Keratinocyte (primary cell): Measurements from ENCODE around the gene NEDD8. TPM values are rescaled to one million over a fixed set of nuclear protein-coding genes. Genes with fewer than 3 reads are reported as not detected.

ENCODE experiments used
- DNase-seq: peaks from one replicate; pipeline ENCODE4 v3.0.0-alpha.2; 2011; ENCODE audit warnings: low read depth, missing footprints, low spot score
- FAIRE-seq: peaks from 2 replicates; lab custom pipeline; 2011; peaks lifted over from hg19 to GRCh38; lab: Jason Lieb, UNC
- H2AFZ ChIP-seq: 2 replicates; pipeline ENCODE4 v1.6.0; 2012; ENCODE audit warnings: low read length, control low read depth, inconsistent platforms; ENCODE audit not compliant: control insufficient read depth
- H3K27ac ChIP-seq: 2 replicates; pipeline ENCODE4 v1.5.1; 2011; ENCODE audit warnings: low read length; ENCODE audit not compliant: control insufficient read depth, insufficient read depth
- H3K27me3 ChIP-seq: 3 replicates; pipeline ENCODE4 v1.6.0; 2011; ENCODE audit warnings: low read length; ENCODE audit not compliant: control insufficient read depth, insufficient read depth; ENCODE audit errors: extremely low read depth
- H3K36me3 ChIP-seq, 2 experiments: 2 replicates in 1 of 2; 3 replicates in 1 of 2; pipeline ENCODE4 v1.5.1; 2011; ENCODE audit warnings: low read length in 2 of 2, mild to moderate bottlenecking in 1 of 2; ENCODE audit not compliant: control insufficient read depth in 2 of 2, insufficient read depth in 2 of 2; ENCODE audit errors: extremely low read depth in 1 of 2
- H3K4me1 ChIP-seq: 3 replicates; pipeline ENCODE4 v1.5.1; 2011; ENCODE audit warnings: low read length; ENCODE audit not compliant: control insufficient read depth, insufficient read depth; ENCODE audit errors: extremely low read depth
- H3K4me2 ChIP-seq: 3 replicates; pipeline ENCODE4 v1.6.0; 2011; ENCODE audit warnings: low read depth, low read length; ENCODE audit not compliant: control insufficient read depth, insufficient read depth; ENCODE audit errors: extremely low read depth
- H3K4me3 ChIP-seq, 3 experiments: fragments of 200-600 bp in 1 of 3; sonication (generic) in 1 of 3; 2 replicates in 2 of 3; 3 replicates in 1 of 3; pipeline ENCODE4 v1.5.1; 2011 to 2016; ENCODE audit warnings: low read length in 3 of 3, mild to moderate bottlenecking in 3 of 3, control low read depth in 2 of 3, inconsistent platforms in 1 of 3, low read depth in 1 of 3, mixed read lengths in 1 of 3, mixed run types in 1 of 3, moderate library complexity in 1 of 3; ENCODE audit not compliant: control insufficient read depth in 2 of 3, insufficient read depth in 2 of 3; ENCODE audit errors: extremely low read depth in 1 of 3
- H3K79me2 ChIP-seq: 2 replicates; pipeline ENCODE4 v1.6.0; 2012; ENCODE audit warnings: low read length; ENCODE audit not compliant: control insufficient read depth, insufficient read depth
- H3K9ac ChIP-seq: 3 replicates; pipeline ENCODE4 v1.6.0; 2011; ENCODE audit warnings: low read length; ENCODE audit not compliant: control insufficient read depth, insufficient read depth; ENCODE audit errors: extremely low read depth
- H3K9me1 ChIP-seq: 3 replicates; pipeline ENCODE4 v1.6.0; 2011; ENCODE audit warnings: low read length; ENCODE audit not compliant: control insufficient read depth, insufficient read depth; ENCODE audit errors: extremely low read depth
- H3K9me3 ChIP-seq: 2 replicates; pipeline ENCODE4 v1.5.1; 2012; ENCODE audit warnings: low read depth, low read length; ENCODE audit not compliant: control insufficient read depth
- H4K20me1 ChIP-seq: 3 replicates; pipeline ENCODE4 v1.6.0; 2011; ENCODE audit warnings: low read length; ENCODE audit not compliant: control insufficient read depth, insufficient read depth; ENCODE audit errors: extremely low read depth
- EZH2 ChIP-seq: IDR thresholded peaks from one replicate; pipeline ENCODE4 v1.6.1; 2012; ENCODE audit warnings: inconsistent platforms, mild to moderate bottlenecking, low read length, moderate library complexity
- dilution Hi-C: fragments of 300-500 bp; cut with MboI; formaldehyde crosslinking; loops from one replicate; pipeline ENCODE4 v1.7.0; 2020; ENCODE audit warnings: low sequenced_read_pairs; ENCODE audit not compliant: extremely low pct_ligation_motif_present
- polyA plus RNA-seq, 5 experiments: library from polyadenylated mRNA; depleted of rRNA in 3 of 5; stranded (reverse) in 3 of 5; stranded (forward) in 1 of 5; unstranded in 1 of 5; fragments of >200 nt; gene quantifications; 1 replicate in 1 of 5; 2 replicates in 3 of 5; 3 replicates in 1 of 5; pipeline versions ENCODE4 v1.2.1 to v1.2.3, GENCODE V29; 2011 to 2012; ENCODE audit warnings: missing spikeins in 2 of 5, low read depth in 1 of 5, low replicate concordance in 1 of 5
- TF ChIP-seq, protein P1 (sequence below), 3 experiments: IDR thresholded peaks in 1 of 3; conservative IDR thresholded peaks in 1 of 3; optimal IDR thresholded peaks in 1 of 3; 2 replicates in 2 of 3; 3 replicates in 1 of 3; pipeline versions ENCODE3 to v1.5.1; 2011; ENCODE audit warnings: low read length in 3 of 3, mild to moderate bottlenecking in 3 of 3, moderate library complexity in 2 of 3, control low read depth in 1 of 3, inconsistent platforms in 1 of 3; ENCODE audit not compliant: insufficient read depth in 2 of 3; ENCODE audit errors: extremely low read depth in 1 of 3

The NEDD8 gene
- polyA plus RNA-seq, 1 donor (not counting 4 experiments of a cell fraction or from before 2014, with no cell fraction given), result 509 TPM

DNA sequence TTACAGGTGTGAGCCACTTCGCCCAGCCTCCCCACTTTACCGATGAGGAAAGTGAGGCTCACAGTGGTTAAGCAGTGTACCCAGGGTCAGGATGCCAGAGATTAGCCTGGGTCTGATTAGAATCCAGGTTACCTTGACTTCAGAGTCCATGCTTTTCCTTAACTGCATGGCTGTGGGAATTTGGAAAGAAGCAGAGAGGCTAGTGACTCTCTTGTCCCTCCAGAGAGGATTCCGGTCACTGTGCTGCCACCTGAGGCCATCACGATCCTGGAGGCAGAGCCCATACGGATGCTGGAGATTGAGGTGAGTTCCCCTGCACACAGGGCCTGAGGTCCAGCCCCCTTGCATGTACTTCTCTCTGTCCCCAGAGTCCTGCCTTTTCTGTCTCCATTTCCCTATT lies 55.6 kb downstream of the NEDD8 start:
- peaks cover 32 to 48% of the 10 kb centered on the region in 2 experiments for H3K36me3 ChIP-seq
- TF ChIP-seq EZH2, result no peak
- TF ChIP-seq, protein P1, sequence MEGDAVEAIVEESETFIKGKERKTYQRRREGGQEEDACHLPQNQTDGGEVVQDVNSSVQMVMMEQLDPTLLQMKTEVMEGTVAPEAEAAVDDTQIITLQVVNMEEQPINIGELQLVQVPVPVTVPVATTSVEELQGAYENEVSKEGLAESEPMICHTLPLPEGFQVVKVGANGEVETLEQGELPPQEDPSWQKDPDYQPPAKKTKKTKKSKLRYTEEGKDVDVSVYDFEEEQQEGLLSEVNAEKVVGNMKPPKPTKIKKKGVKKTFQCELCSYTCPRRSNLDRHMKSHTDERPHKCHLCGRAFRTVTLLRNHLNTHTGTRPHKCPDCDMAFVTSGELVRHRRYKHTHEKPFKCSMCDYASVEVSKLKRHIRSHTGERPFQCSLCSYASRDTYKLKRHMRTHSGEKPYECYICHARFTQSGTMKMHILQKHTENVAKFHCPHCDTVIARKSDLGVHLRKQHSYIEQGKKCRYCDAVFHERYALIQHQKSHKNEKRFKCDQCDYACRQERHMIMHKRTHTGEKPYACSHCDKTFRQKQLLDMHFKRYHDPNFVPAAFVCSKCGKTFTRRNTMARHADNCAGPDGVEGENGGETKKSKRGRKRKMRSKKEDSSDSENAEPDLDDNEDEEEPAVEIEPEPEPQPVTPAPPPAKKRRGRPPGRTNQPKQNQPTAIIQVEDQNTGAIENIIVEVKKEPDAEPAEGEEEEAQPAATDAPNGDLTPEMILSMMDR (optimal IDR thresholded peaks at IDR 0.05 in 1 of 3, IDR thresholded peaks at IDR 0.05 in 1 of 3, conservative IDR thresholded peaks at IDR 0.05 in 1 of 3; ENCODE audit: extremely low read depth in 1 of 3, insufficient read depth in 2 of 3, low read length in 3 of 3), result no peak
- no peak for DNase-seq
- H3K4me1 ChIP-seq, result no peaks in the 10 kb centered on the region
- no peak for FAIRE-seq
- H3K27ac ChIP-seq, result no peak overlapping the region
- no peaks in the 10 kb centered on the region for H3K9me1 ChIP-seq
- dilution Hi-C loops, result no loop called here
- H3K9ac ChIP-seq, result no peak overlapping the region
- no peak overlapping the region for H3K4me3 ChIP-seq
- H3K9me3 ChIP-seq, result no peaks in the 10 kb centered on the region
- H3K27me3 ChIP-seq, result no peaks in the 10 kb centered on the region
- no peak overlapping the region for H2AFZ ChIP-seq
- peaks cover 8% of the 10 kb centered on the region for H4K20me1 ChIP-seq
- no peaks in the 10 kb centered on the region for H3K79me2 ChIP-seq
- H3K4me2 ChIP-seq, result no peak overlapping the region

DNA sequence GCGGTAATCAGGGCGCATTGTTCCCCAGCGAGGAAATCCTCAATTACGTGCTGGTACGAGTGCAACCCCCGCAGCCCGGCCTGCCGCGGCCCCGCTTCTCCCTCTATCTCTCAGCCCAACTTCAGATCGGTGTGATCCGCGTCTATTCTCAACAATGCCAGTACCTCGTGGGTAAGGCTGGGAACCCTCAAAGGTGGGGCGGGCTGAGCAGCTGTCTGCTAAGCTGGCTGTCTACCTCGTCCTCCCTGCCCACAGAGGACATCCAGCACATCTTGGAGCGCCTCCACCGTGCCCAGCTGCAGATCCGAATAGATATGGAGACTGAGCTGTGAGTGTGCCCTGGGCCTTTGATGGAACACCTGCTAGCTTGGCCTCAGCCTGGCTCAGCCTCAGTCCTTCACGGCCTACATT lies 59.3 kb downstream of the NEDD8 start:
- Histone ChIP-seq H3K9me3 (no peaks in the 10 kb centered on the region), H3K9me1 (no peaks in the 10 kb centered on the region), H3K27me3 (no peaks in the 10 kb centered on the region), H3K4me2 (no peak overlapping the region), H3K4me3 (no peak overlapping the region), H3K27ac (no peak overlapping the region), H4K20me1 (no peaks in the 10 kb centered on the region), H3K9ac (no peak overlapping the region), H3K36me3 (peaks cover 10 to 32% of the 10 kb centered on the region in 2 experiments), H3K4me1 (no peaks in the 10 kb centered on the region), H3K79me2 (no peaks in the 10 kb centered on the region), H2AFZ (no peak overlapping the region)
- dilution Hi-C loops, result no loop called here
- no peak for FAIRE-seq
- TF ChIP-seq, protein P1 (optimal IDR thresholded peaks at IDR 0.05 in 1 of 3, IDR thresholded peaks at IDR 0.05 in 1 of 3, conservative IDR thresholded peaks at IDR 0.05 in 1 of 3; ENCODE audit: extremely low read depth in 1 of 3, insufficient read depth in 2 of 3, low read length in 3 of 3), result no peak
- TF ChIP-seq EZH2, result no peak
- no peak for DNase-seq
